ENCODE data around the gene RAB7A.

DNA sequence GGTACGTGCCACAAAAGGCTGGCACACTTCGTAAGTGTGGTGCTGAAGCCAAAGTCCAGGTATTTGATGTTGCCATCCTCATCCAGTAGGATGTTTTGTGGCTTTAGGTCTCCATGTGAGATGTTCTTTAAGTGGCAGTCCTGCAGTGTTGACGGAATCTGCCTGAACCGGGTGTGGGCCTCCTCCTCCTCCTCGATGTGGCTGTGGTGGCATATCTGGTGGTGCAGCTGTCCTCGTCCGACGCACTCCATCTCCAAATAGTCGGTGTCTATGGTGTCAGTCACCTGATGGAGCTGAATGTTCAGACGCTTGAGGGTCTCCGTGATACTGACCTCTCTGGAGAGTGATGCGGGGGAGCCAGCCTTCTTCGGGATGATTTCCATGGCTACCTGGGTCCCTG is 123.0 kb downstream of the RAB7A start:
- TF ChIP-seq, protein P1, sequence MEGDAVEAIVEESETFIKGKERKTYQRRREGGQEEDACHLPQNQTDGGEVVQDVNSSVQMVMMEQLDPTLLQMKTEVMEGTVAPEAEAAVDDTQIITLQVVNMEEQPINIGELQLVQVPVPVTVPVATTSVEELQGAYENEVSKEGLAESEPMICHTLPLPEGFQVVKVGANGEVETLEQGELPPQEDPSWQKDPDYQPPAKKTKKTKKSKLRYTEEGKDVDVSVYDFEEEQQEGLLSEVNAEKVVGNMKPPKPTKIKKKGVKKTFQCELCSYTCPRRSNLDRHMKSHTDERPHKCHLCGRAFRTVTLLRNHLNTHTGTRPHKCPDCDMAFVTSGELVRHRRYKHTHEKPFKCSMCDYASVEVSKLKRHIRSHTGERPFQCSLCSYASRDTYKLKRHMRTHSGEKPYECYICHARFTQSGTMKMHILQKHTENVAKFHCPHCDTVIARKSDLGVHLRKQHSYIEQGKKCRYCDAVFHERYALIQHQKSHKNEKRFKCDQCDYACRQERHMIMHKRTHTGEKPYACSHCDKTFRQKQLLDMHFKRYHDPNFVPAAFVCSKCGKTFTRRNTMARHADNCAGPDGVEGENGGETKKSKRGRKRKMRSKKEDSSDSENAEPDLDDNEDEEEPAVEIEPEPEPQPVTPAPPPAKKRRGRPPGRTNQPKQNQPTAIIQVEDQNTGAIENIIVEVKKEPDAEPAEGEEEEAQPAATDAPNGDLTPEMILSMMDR (IDR thresholded peaks at IDR 0.05) = no peak
- no peak for TF ChIP-seq POLR2AphosphoS5 (IDR thresholded peaks at IDR 0.05)
- TF ChIP-seq EP300 (IDR thresholded peaks at IDR 0.05) = no peak

Data from stomach (tissue), 4 donors.